Measurements from ENCODE around the gene LY6G5B.

Gene LY6G5B

DNA sequence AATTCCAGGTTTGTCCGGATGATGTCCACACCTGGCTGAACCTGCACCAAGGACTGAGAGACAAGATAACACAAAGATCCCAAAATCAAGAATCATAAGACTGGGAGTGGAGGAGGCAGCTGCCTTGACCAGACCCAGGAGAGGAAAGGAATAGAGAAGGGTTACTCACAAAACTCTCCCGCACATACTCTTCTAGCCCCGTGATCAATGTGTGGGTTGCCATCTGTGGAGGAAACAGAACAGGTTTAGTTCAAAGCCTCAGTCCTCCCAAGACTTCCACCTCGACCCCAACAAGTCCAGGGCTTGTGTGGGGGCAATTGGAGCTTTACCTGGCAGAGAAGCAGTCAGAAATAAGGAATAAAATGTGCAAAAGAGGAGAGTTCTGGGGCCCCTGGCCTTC, 28.4 kb upstream of the LY6G5B start:
- no peak for DNase-seq (ENCODE audit: low read depth)

- DNase-seq (ENCODE audit: low read depth) = no peak
Measured at GRCh38 chr6:31642798-31643570, 26.8 kb upstream of the LY6G5B start.

GRCh38 chr6:31643818-31644454, 25.8 kb upstream of the LY6G5B start:
- DNase-seq (ENCODE audit: low read depth) = no peak

DNA sequence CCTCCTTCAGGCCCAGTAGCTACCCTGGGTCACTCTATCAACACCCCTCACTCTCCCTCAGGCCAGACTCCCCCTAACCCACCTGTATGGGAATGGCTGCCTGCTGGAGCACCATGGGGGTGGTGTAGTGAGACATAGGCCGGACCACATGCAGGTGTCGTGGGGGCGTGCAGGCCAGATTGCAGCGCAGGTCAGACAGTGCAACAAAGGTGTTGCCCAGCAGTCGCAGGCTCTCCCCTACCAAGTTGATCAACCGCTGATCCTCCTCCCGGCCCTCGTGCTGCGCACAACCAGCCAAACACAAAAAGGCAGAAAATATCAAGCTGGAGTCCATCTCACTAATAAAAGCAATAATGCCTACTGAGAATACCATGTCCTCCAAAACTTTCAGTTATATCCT, 24.5 kb upstream of the LY6G5B start:
- no peak for DNase-seq (ENCODE audit: low read depth)

DNA sequence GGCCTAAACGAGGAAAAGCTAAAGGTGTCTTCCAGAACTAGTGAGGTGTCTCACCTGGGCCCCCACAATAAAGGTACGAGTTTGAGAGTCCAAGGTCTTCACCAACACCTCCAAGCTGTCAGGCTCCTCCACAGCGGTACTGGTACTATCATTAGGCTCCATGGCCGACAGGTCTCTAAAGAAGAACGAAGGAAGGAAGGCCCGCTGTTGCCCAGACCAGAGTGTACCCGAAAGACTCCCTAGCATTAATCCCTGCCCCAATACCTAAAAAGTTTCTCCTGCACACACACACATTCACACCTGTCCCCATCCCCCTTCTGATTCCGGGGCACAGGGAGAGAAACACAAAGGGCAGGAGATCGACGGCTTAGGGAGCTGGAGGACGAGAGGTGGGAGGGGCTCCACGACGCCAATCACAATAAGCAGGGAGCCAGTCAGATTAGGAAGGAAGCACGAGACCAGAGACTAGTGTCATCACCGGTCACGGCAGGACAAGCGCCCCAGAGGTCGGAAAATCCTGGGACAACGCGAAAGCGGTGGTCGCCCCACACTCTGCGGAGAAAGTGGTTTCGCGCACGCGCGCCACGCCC, 18.1 kb upstream of the LY6G5B start:
- DNase-seq (ENCODE audit: low read depth) = peak; percentile 89

DNA sequence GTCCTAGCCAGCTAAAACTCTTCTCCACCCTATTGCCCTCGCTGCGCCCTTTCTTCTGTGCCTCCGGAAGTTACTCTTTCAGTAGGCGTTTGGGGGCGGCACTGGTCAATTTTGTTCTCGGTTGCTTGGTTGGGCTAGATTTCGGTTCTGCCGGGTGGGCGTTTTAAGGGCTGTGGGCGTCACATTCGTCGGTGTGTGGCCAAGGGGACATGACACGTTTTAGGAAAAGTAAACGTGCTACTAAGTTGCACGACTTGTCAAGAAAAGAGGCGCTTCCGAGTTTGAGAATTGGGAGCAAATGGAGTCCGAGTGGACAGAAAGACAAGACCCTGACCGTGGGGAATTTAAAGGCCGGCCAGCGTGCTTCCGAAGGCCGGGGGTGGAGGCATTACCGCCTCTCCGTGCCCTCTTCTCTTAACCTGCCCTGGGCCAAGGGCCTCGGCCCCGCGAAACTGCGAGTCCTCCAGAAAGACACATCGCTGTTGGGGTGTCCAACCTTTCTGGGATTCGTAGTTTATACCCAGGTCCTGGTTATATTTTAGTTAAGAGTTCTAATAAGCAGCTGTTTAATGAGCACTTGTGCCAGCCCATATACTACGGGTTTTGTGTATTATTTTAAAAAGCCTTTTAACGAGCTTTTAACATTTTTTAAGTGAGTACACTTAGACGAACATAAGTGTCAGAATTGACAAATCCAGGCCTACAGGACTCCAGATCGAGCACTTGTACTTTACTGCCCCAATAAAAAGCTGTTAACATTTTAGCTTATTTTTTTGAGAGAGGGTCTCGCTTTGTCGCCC, 16.7 kb upstream of the LY6G5B start:
- peak; percentile 92 for DNase-seq (ENCODE audit: low read depth)

DNA sequence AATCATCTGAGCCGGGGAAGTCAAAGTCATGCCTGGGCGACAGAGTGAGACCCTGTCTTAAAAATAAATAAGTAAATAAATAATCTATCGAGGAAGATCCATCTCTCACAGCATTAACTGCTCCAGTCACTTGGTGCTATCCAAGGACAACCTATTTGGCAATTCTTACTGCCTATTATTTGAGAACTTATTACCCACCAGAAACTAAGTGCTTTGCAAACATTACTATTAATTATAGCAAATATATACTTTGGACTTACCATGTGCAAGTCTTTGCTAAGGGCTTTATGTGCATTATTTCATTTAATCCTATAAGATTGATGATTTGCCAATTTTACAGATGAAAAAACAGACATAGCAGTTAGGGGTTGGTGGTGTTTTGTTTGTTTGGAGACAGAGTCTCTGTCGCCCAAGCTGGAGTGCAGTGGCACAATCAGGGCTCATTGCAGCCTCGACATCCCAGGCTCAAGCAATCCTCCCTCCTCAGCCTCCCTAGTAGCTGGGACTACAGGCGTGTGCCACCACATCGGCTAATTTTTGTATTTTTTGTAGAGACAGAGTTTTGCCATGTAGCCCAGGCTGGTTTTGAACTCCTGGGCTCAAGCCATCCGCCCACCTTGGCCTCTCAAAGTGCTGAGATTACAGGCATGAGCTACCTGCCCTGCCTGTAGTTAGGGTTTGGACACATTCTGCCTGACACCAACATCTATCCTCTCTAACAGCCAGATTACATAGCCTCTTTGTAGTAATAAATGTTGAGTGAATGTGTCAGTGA, 15.0 kb upstream of the LY6G5B start:
- no peak for DNase-seq (ENCODE audit: low read depth)

GRCh38 chr6:31655349-31656237, 14.2 kb upstream of the LY6G5B start, which contains the start of gene APOM:
Gene APOM, plus strand, starts transcription at chr6:31655894. Its CDS starts 73 bp downstream, at chr6:31655967.
- no peak for DNase-seq (ENCODE audit: low read depth)

DNA sequence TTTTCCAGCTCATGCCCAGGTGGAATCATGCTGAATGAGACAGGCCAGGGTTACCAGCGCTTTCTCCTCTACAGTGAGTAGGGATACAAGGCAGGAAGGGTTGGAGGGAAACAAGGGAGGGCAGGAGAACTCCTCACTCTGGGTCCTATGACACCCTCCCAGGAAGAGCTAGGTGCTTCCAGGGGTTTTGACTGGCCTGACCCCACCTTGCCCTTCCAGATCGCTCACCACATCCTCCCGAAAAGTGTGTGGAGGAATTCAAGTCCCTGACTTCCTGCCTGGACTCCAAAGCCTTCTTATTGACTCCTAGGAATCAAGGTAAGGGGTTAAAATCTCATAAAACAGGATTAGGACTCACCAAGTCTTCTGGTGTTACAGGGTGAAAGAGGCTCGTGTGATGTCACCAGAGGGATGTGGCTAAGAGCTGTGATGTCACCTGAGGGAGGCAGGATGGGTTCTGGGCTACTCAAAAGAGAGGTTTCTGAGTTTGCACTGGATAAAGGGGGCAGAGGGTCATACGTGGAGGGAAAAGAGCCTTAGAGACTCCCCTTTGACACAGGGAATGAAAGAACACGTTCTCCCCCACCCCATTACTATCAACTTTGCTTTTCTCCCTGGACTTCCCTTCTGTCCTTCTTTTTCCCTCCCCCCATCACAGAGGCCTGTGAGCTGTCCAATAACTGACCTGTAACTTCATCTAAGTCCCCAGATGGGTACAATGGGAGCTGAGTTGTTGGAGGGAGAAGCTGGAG, 12.2 kb upstream of the LY6G5B start:
- no peak for DNase-seq (ENCODE audit: low read depth)

GRCh38 chr6:31658158-31658688, 11.6 kb upstream of the LY6G5B start:
- DNase-seq (ENCODE audit: low read depth) = no peak

GRCh38 chr6:31658983-31659648, 10.7 kb upstream of the LY6G5B start:
- DNase-seq (ENCODE audit: low read depth) = no peak

DNA sequence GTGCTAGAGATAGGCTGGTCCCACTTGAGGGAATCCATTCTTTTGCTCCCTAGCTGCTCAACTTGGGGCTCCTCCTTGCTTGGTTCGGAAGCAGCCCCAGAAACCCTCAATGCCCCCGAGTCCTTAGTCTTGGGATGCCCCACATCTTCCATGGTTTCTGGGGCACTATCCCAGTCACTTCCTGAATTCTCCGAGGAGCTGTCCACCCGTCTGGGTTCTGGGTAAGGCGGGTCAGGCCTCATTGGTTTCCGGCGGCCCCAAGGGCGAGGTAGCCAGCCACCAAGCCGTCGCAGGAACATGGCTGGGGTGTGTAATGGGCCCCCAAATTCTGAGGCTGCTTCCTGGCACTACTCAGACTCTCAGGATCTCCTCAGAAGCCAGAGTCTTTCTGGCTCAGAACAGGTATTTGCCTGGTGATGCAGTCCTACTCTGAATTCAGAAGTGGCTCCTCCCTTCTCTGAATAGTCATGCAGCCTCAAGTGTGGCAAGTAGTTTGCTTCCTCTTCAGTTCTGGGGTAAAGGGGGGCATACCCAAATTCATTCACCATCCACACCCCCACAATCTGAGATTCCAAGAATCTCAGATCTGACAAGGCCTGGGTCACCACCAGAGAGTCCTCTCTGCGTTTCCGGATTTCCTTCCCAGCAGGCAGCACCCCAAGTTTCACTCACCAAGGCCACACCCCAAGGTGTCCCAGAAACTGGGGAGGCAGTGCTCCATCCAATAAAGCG, 10.0 kb upstream of the LY6G5B start:
- DNase-seq (ENCODE audit: low read depth) = peak; percentile 53

- DNase-seq (ENCODE audit: low read depth) = peak; percentile 84
Measured at GRCh38 chr6:31660381-31661261, 9.2 kb upstream of the LY6G5B start, which contains the start of gene C6orf47. Gene C6orf47, minus strand, starts transcription at chr6:31660778. Its CDS starts 831 bp downstream, at chr6:31659947.

GRCh38 chr6:31661262-31662123, 8.3 kb upstream of the LY6G5B start:
- no peak for DNase-seq (ENCODE audit: low read depth)

DNA sequence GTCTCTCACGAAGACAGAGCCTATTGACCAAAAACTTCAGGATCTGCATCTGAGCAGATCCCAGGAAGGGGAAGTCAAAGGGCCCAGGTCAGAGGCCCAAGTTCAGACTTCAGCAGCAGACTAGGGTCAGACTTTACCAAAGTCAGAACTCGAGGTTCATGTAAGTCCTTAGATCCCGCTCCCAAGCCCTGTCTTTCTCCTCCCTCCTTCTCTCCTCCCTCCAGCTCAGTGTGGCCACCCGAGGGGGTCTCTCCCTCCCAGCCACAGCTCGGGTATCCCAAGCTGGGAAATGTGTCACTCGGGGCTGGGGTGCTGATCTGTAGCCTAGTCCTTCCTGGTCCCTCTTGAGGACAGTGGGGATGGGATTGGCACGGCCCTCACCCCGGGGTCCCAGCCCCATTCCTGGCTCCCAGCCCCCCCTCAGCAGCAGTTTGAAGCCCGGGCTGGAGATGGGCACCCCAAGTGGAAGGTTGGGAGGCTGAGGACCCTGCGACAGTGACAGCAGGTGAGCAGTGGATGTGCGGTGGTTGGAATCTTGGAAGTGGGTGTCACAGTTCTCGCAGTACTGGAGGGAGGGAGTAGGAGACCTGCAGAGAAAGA, 7.6 kb upstream of the LY6G5B start:
- DNase-seq (ENCODE audit: low read depth) = no peak

All from EH (cell line).